GM08714 (cell line): ENCODE data around the gene ATG2A.
A peak's percentile ranks its signal among the peaks of the same experiment; 100 is the strongest.

ENCODE experiments used
- H3K4me3 ChIP-seq: fragments of 200-500 bp; sonication (Bioruptor generic); 2 replicates; pipeline ENCODE4 v1.5.1; 2014; ENCODE audit warnings: mild to moderate bottlenecking, low read length, inconsistent platforms
- ZNF274 ChIP-seq: IDR thresholded peaks from 2 replicates; pipeline ENCODE4 v1.6.1; 2012; ENCODE audit warnings: mild to moderate bottlenecking, low read depth, low read length

ATG2A gene

GRCh38 chr11:64869571-64870175 is 47.3 kb downstream of the ATG2A start:
- no peak for TF ChIP-seq ZNF274
- H3K4me3 ChIP-seq, result no peak overlapping the region

- TF ChIP-seq ZNF274, result no peak
- H3K4me3 ChIP-seq, result no peak overlapping the region
Observed at GRCh38 chr11:64868904-64869570, 48.0 kb downstream of the ATG2A start.

- no peak overlapping the region for H3K4me3 ChIP-seq
- no peak for TF ChIP-seq ZNF274
Observed at GRCh38 chr11:64867748-64868462, 49.1 kb downstream of the ATG2A start.

- no peak for TF ChIP-seq ZNF274
- H3K4me3 ChIP-seq, result peak overlapping the region; percentile 13; the same call in 1 of the 2 replicates
Observed at GRCh38 chr11:64866173-64866491, 50.9 kb downstream of the ATG2A start.

- no peak for TF ChIP-seq ZNF274
- peak overlapping the region; percentile 6; the same call in 1 of the 2 replicates for H3K4me3 ChIP-seq
Observed at GRCh38 chr11:64865286-64866172, 51.5 kb downstream of the ATG2A start.

GRCh38 chr11:64864473-64865285 is 52.3 kb downstream of the ATG2A start:
- peak overlapping the region; percentile 10; the same call in 1 of the 2 replicates for H3K4me3 ChIP-seq
- TF ChIP-seq ZNF274, result no peak

GRCh38 chr11:64864135-64864472 is 52.9 kb downstream of the ATG2A start:
- no peak for TF ChIP-seq ZNF274
- H3K4me3 ChIP-seq, result peak overlapping the region; percentile 10; the same call in 1 of the 2 replicates

GRCh38 chr11:64863391-64864060 is 53.5 kb downstream of the ATG2A start:
- no peak for TF ChIP-seq ZNF274
- H3K4me3 ChIP-seq, result no peak overlapping the region; the same call in 1 of the 2 replicates

- no peak overlapping the region for H3K4me3 ChIP-seq
- no peak for TF ChIP-seq ZNF274
Observed at GRCh38 chr11:64862987-64863390, 54.0 kb downstream of the ATG2A start.

- TF ChIP-seq ZNF274, result no peak
- no peak overlapping the region for H3K4me3 ChIP-seq
Observed at GRCh38 chr11:64861227-64861975, 55.6 kb downstream of the ATG2A start.

GRCh38 chr11:64859542-64860414 is 57.2 kb downstream of the ATG2A start:
- no peak for TF ChIP-seq ZNF274
- peak overlapping the region; percentile 4; the same call in 1 of the 2 replicates for H3K4me3 ChIP-seq
